OCI-LY7 (cell line): Measurements from ENCODE around the gene MAN1B1.

Experiments used
- EZH2phosphoT487 ChIP-seq: fragments of 200-600 bp; sonication (generic); IDR thresholded peaks from 2 replicates; pipeline ENCODE4 v1.6.1; 2018; ENCODE audit warnings: low read depth, borderline replicate concordance, mild to moderate bottlenecking, mixed run types, antibody characterized with exemption, low read length, moderate library complexity, mixed read lengths
- TF ChIP-seq, protein P1 (sequence below): fragments of 200-600 bp; sonication (generic); conservative IDR thresholded peaks from 2 replicates; pipeline ENCODE4 v1.5.1; 2014; ENCODE audit warnings: mild to moderate bottlenecking, antibody characterized with exemption, low read length, moderate library complexity, mixed read lengths

DNA sequence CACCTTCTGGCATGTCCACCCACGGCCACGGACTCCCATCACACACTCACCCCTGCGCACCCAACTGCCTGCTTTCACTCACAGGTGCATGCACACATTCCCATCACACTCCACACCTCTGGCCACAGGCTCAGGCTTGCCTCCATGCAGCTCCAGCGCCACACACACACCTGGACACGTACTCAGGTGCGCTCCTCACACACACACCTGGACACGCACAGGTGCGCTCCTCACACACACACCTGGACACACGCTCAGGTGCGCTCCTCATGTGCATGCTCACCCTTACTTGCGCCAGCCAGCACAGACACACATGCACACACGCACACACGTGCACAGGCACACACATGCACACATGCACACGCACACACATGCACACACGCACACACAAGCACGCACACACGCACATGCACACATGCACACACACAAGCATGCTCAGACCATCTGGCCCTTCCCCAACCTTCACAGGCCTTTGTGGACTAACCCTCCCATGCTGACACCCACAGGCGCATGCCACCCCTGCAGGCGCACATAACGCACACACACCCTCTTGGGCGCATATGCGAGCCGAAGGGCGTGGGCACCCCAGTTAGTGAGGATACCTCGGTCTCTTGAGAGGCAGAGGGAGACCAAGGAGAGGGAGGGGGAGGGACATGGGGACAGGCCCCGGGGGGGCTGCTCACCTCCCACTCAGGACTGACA is 60.5 kb downstream of the MAN1B1 start:
- TF ChIP-seq, protein P1, sequence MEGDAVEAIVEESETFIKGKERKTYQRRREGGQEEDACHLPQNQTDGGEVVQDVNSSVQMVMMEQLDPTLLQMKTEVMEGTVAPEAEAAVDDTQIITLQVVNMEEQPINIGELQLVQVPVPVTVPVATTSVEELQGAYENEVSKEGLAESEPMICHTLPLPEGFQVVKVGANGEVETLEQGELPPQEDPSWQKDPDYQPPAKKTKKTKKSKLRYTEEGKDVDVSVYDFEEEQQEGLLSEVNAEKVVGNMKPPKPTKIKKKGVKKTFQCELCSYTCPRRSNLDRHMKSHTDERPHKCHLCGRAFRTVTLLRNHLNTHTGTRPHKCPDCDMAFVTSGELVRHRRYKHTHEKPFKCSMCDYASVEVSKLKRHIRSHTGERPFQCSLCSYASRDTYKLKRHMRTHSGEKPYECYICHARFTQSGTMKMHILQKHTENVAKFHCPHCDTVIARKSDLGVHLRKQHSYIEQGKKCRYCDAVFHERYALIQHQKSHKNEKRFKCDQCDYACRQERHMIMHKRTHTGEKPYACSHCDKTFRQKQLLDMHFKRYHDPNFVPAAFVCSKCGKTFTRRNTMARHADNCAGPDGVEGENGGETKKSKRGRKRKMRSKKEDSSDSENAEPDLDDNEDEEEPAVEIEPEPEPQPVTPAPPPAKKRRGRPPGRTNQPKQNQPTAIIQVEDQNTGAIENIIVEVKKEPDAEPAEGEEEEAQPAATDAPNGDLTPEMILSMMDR, result no peak
- TF ChIP-seq EZH2phosphoT487, result no peak
